ENCODE measurements around the gene GPR68. TPM values are rescaled to one million over a fixed set of nuclear protein-coding genes. Genes with fewer than 3 reads are reported as not detected.

Gene GPR68, protein sequence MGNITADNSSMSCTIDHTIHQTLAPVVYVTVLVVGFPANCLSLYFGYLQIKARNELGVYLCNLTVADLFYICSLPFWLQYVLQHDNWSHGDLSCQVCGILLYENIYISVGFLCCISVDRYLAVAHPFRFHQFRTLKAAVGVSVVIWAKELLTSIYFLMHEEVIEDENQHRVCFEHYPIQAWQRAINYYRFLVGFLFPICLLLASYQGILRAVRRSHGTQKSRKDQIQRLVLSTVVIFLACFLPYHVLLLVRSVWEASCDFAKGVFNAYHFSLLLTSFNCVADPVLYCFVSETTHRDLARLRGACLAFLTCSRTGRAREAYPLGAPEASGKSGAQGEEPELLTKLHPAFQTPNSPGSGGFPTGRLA
- total RNA-seq, result 1.5 and 1.6 TPM in 2 replicates

DNA sequence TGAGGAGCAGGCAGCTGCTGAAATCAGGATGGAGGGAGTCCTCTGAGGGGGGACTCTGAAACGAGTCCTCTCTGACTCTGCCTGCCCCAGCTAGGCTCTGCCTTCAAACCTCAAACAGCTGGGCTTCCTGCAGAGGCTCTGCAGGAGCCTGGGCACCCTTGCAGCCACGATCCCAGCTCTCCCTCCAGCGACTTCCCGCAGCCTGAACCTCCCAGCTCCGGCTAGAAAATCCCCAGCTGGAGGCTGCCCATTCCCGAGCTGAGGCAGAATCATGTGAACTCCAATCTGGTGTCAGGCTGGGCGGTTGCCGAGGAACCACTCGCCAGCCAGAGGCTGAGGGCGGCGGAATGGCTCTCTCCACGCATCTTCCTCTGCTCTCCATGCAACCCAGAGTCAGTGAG is at the start of gene GPR68:
TSS of gene GPR68 (minus strand) at position 204 of the 401 bp plus-strand sequence. CDS start 9,654 bp downstream, outside the sequence.

Other genes with a start within 250 kb of the GPR68 start
- gene RPS6KA5, start 184.1 kb downstream of the GPR68 start, total RNA-seq, result 1.1 and 3.1 TPM in 2 replicates
- 44.2 and 69.6 TPM in 2 replicates for gene DGLUCY, start 130.6 kb downstream of the GPR68 start, total RNA-seq
- 24.8 and 33.9 TPM in 2 replicates for gene CCDC88C, start 173.1 kb upstream of the GPR68 start, total RNA-seq